WERI-Rb-1 (cell line): ENCODE measurements around the gene GET4.
A peak's percentile ranks its signal among the peaks of the same experiment; 100 is the strongest.

Source experiments
- DNase-seq: peaks from one replicate; pipeline ENCODE4 v3.0.0-alpha.2; 2020
- H3K27ac ChIP-seq: fragments of 250-450 bp; sonication (Bioruptor Pico); 2 replicates; pipeline ENCODE4 v1.5.1; 2020; ENCODE audit warnings: mild to moderate bottlenecking, moderate library complexity
- H3K27me3 ChIP-seq: fragments of 250-450 bp; sonication (Bioruptor Pico); 2 replicates; pipeline ENCODE4 v1.5.1; 2021; ENCODE audit warnings: mild to moderate bottlenecking, low read depth, moderate library complexity; ENCODE audit not compliant: insufficient read depth, severe bottlenecking
- H3K36me3 ChIP-seq: fragments of 250-450 bp; sonication (Bioruptor Pico); 2 replicates; pipeline ENCODE4 v1.5.1; 2020; ENCODE audit warnings: mild to moderate bottlenecking, moderate library complexity
- H3K4me3 ChIP-seq: 2 replicates; pipeline ENCODE4 v1.5.1; 2011; ENCODE audit warnings: low read depth, mild to moderate bottlenecking, control low read depth, low read length
- H3K9me3 ChIP-seq: fragments of 250-450 bp; sonication (Bioruptor Pico); 2 replicates; pipeline ENCODE4 v1.5.1; 2021; ENCODE audit warnings: mild to moderate bottlenecking, moderate library complexity; ENCODE audit not compliant: severe bottlenecking
- TF ChIP-seq, protein P1 (sequence below): IDR thresholded peaks from 2 replicates; pipeline ENCODE4 v1.5.1; 2011; ENCODE audit warnings: low read depth, mild to moderate bottlenecking, control low read depth, inconsistent platforms, low read length

Gene GET4

DNA sequence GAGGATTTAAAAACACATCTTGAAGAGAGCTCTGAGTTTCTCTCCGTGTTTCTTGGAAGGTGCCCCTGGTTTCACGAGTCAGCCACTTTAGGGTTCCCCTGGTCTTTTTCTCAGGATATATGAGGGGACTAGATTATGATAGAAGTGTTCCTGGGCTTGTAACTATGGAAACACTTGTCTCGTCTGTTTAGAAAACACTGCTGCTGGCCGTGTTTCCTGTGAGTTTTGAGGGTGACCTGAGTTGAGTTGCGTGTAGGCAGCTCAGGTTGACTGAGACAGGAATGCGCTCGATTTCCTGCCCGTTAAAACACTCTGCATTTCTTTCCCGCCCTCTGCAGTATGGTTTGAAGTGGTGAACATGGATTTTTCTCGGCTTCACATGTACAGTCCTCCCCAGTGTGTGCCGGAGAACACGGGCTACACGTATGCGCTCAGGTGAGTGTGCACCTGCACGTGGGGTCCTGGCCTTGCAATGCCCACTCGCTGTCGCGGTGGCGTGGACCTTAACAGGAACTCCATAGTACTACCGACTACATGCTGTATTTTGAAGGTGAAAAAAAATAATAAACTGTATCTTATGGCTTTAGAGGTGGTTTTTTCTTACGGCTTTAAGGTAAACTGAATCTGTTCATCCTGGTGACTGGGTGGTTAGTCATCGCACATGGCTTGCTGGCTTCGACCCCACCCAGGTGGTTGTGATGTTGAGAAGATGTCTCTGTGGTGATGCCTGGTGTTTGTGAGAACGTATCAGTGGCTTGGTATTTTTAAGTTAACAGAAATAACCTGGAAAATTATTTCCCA is 44.0 kb upstream of the GET4 start, which contains the start of gene SUN1:
TSS of gene SUN1 (plus strand) at position 310 of the 801 bp plus-strand sequence. CDS start at position 359, 49 bp downstream.
- no peak for DNase-seq
- TF ChIP-seq, protein P1, sequence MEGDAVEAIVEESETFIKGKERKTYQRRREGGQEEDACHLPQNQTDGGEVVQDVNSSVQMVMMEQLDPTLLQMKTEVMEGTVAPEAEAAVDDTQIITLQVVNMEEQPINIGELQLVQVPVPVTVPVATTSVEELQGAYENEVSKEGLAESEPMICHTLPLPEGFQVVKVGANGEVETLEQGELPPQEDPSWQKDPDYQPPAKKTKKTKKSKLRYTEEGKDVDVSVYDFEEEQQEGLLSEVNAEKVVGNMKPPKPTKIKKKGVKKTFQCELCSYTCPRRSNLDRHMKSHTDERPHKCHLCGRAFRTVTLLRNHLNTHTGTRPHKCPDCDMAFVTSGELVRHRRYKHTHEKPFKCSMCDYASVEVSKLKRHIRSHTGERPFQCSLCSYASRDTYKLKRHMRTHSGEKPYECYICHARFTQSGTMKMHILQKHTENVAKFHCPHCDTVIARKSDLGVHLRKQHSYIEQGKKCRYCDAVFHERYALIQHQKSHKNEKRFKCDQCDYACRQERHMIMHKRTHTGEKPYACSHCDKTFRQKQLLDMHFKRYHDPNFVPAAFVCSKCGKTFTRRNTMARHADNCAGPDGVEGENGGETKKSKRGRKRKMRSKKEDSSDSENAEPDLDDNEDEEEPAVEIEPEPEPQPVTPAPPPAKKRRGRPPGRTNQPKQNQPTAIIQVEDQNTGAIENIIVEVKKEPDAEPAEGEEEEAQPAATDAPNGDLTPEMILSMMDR: no peak
- no peaks in the 10 kb centered on the region for H3K27me3 ChIP-seq
- peaks cover 35% of the 10 kb centered on the region for H3K36me3 ChIP-seq
- H3K4me3 ChIP-seq: no peak within 1 kb of the TSS
- no peak within 1 kb of the TSS for H3K27ac ChIP-seq
- H3K9me3 ChIP-seq: no peaks in the 10 kb centered on the region

DNA sequence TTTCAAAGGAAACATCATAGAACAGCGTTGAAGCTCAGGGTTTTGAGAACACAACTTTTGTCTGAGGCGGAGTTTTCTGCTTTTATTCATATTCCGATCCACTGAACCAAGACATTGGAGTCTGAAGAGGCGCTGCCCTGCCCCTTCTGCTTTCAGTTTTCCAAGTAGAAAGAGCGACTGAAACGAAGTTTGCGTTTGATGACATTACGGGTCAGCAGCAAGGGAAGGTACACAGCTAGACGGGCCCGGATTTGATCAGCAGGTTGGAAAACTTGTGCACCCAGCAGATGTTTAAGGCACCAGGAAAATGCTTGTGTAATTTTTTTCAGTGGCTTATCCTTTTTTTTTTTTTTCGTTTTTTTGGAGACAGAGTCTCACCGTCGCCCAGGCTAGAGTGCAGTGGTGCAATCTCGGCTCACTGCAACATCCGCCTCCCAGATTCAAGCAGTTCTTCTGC is 43.4 kb upstream of the GET4 start:
- no peak overlapping the region for H3K4me3 ChIP-seq
- H3K36me3 ChIP-seq: peaks cover 32% of the 10 kb centered on the region
- no peak for DNase-seq
- TF ChIP-seq, protein P1: no peak
- no peaks in the 10 kb centered on the region for H3K9me3 ChIP-seq
- H3K27ac ChIP-seq: no peak overlapping the region
- no peaks in the 10 kb centered on the region for H3K27me3 ChIP-seq

DNA sequence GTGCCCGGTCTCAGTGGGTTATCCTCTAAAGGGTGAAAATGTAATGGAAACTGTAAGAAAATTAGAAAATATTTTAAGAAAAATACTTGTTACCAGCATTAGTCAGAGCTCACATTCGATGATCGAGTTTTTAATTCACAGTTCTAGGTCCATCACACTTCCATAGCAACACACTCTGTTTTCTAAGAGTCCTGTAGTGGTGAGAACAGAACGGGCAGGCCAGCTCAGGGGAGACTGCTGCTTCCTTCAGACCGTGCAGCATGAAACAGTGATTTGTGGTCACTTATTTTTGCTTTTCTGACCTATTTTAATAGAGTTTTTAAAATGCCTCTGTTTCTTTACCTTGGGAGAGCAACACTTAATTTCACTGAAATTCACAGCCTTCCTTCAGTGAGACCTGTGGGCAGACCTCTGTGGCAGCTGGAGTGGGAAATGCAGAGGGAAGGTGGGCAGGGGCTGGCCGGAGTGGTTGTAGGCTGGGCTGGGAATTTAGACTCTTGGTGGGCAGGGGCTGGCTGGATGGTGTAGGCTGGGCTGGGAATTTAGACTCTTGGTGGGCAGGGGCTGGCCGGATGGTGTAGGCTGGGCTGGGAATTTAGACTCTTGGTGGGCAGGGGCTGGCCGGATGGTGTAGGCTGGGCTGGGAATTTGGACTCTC is 42.6 kb upstream of the GET4 start:
- TF ChIP-seq, protein P1: no peak
- H3K27me3 ChIP-seq: no peaks in the 10 kb centered on the region
- H3K4me3 ChIP-seq: no peak overlapping the region
- H3K27ac ChIP-seq: no peak overlapping the region
- no peak for DNase-seq
- no peaks in the 10 kb centered on the region for H3K9me3 ChIP-seq
- peaks cover 39% of the 10 kb centered on the region for H3K36me3 ChIP-seq

DNA sequence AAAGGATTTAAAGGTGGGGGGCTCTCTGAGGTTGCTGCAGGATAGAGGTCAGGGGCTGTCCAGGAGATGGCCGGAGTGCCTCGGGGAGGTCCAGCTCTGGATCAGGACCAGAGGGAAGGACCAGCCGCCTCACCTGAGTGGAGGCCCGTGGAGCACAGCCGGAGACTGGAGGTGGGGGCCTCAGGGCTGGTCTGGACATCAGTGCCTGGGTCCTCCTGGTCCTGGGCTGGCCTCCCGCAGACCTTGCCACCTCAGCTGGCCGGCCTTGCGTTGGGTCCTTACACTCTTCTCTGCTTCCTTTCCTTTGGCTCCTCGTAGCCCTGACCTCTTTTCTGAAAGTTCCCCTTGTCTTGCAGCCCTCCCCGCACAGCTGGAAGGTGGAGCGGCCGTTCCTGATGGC is 42.1 kb upstream of the GET4 start:
- peak overlapping the region; percentile 94 for H3K27ac ChIP-seq
- H3K36me3 ChIP-seq: peaks cover 44% of the 10 kb centered on the region
- TF ChIP-seq, protein P1: no peak
- no peaks in the 10 kb centered on the region for H3K9me3 ChIP-seq
- no peaks in the 10 kb centered on the region for H3K27me3 ChIP-seq
- H3K4me3 ChIP-seq: no peak overlapping the region
- DNase-seq: no peak

DNA sequence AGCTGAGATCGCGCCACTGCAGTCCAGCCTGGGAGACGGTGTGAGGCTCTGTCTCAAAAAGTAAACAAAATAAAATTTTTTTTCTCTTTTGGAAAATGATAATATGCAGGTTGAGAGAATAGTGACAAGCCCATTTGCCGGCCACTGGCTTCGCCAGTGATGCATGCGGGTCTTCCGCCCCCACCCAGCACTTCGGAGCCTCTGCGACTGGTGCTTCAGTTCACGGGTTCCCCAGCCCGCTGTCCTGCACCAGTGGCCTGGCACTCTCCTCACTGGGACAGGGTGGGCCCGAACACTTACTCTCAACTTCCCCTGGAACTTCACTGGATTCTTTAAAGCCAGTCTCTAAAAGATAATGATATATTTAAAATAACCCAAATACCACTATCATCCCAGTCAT is 41.3 kb upstream of the GET4 start:
- peak overlapping the region; percentile 94 for H3K27ac ChIP-seq
- H3K4me3 ChIP-seq: no peak overlapping the region
- no peaks in the 10 kb centered on the region for H3K9me3 ChIP-seq
- H3K36me3 ChIP-seq: peaks cover 52% of the 10 kb centered on the region
- TF ChIP-seq, protein P1: no peak
- no peaks in the 10 kb centered on the region for H3K27me3 ChIP-seq
- no peak for DNase-seq
